GM12891 (cell line): ENCODE data around the gene PPP1R13L. TPM values are rescaled to one million over a fixed set of nuclear protein-coding genes. Genes with fewer than 3 reads are reported as not detected.
A peak's percentile ranks its signal among the peaks of the same experiment; 100 is the strongest.

Experiments used
- DNase-seq: peaks from one replicate; pipeline ENCODE4 v3.0.0; 2011; ENCODE audit warnings: low spot score; ENCODE audit not compliant: insufficient read length
- FAIRE-seq: peaks from 2 replicates; lab custom pipeline; 2011; peaks lifted over from hg19 to GRCh38; lab: Jason Lieb, UNC
- PAX5 ChIP-seq: IDR thresholded peaks from 2 replicates; pipeline ENCODE4 v1.6.1; 2011; ENCODE audit warnings: low read length, moderate library complexity, mild to moderate bottlenecking; ENCODE audit not compliant: insufficient read depth, severe bottlenecking
- POLR2A ChIP-seq: IDR thresholded peaks from 2 replicates; pipeline ENCODE4 v1.6.1; 2011; ENCODE audit warnings: low read depth, low read length, control low read depth
- POLR2AphosphoS5 ChIP-seq: IDR thresholded peaks from 2 replicates; pipeline ENCODE4 v1.6.1; 2011; ENCODE audit warnings: low read depth, low read length, control low read depth
- POU2F2 ChIP-seq: IDR thresholded peaks from 2 replicates; pipeline ENCODE4 v1.6.1; 2011; ENCODE audit warnings: low read depth, mild to moderate bottlenecking, control low read depth, low read length, moderate library complexity
- SPI1 ChIP-seq: IDR thresholded peaks from 2 replicates; pipeline ENCODE4 v1.6.1; 2011; ENCODE audit warnings: low read depth, low read length, control low read depth
- TAF1 ChIP-seq: IDR thresholded peaks from 2 replicates; pipeline ENCODE4 v1.6.1; 2011; ENCODE audit warnings: low read depth, low read length, control low read depth
- polyA plus RNA-seq: library from polyadenylated mRNA; unstranded; fragments of >200 nt; gene quantifications from one replicate; pipeline ENCODE4 v1.2.1, GENCODE V29; 2012; ENCODE audit warnings: low read depth, missing spikeins, inconsistent platforms; ENCODE audit not compliant: missing spikeins

Gene PPP1R13L
- polyA plus RNA-seq: 10.9 TPM

- FAIRE-seq (peak; percentile 71), DNase-seq (no peak)
- TF ChIP-seq POLR2A: no peak
- TF ChIP-seq PAX5: no peak
- TF ChIP-seq TAF1: no peak
- no peak for TF ChIP-seq POU2F2
- TF ChIP-seq SPI1: no peak
- TF ChIP-seq POLR2AphosphoS5: no peak
Measured at GRCh38 chr19:45404557-45405434, at the start of gene PPP1R13L. Gene PPP1R13L, minus strand, starts transcription at chr19:45405069. Its CDS starts 6,751 bp downstream, at chr19:45398318.

GRCh38 chr19:45451850-45452387 is 47.0 kb upstream of the PPP1R13L start:
- no peak for DNase-seq
- TF ChIP-seq POLR2A: no peak
- no peak for TF ChIP-seq SPI1
- TF ChIP-seq PAX5: no peak
- no peak for TF ChIP-seq POLR2AphosphoS5
- TF ChIP-seq POU2F2: no peak
- TF ChIP-seq TAF1: no peak
- FAIRE-seq: no peak

- DNase-seq (no peak), FAIRE-seq (peak; percentile 76)
- TF ChIP-seq POLR2AphosphoS5 (0 out of 2 replicates have a peak, but pooled peaks have one; percentile 19), TAF1 (no peak)
Measured at GRCh38 chr19:45451131-45451849, 46.4 kb upstream of the PPP1R13L start.

- FAIRE-seq (peak; percentile 55), DNase-seq (no peak)
- no peak for TF ChIP-seq PAX5
- TF ChIP-seq POU2F2: no peak
- no peak for TF ChIP-seq POLR2AphosphoS5
- no peak for TF ChIP-seq POLR2A
- TF ChIP-seq SPI1: no peak
- no peak for TF ChIP-seq TAF1
Measured at GRCh38 chr19:45450012-45450333, 45.1 kb upstream of the PPP1R13L start.

GRCh38 chr19:45448887-45449299 is 44.0 kb upstream of the PPP1R13L start:
- FAIRE-seq (no peak), DNase-seq (no peak)
- TF ChIP-seq PAX5 (no peak), SPI1 (no peak), POLR2A (no peak), POLR2AphosphoS5 (no peak), TAF1 (no peak), POU2F2 (no peak)

GRCh38 chr19:45448425-45448756 is 43.5 kb upstream of the PPP1R13L start:
- FAIRE-seq (no peak), DNase-seq (no peak)
- TF ChIP-seq TAF1 (no peak), POLR2A (no peak), SPI1 (no peak), POU2F2 (no peak), PAX5 (no peak), POLR2AphosphoS5 (no peak)

- no peak for DNase-seq
- TF ChIP-seq POLR2A (no peak), SPI1 (no peak), PAX5 (no peak), TAF1 (no peak), POLR2AphosphoS5 (no peak), POU2F2 (no peak)
- no peak for FAIRE-seq
Measured at GRCh38 chr19:45446944-45447343, 42.1 kb upstream of the PPP1R13L start.

- FAIRE-seq: peak; percentile 78
- TF ChIP-seq PAX5 (no peak), POU2F2 (no peak), TAF1 (no peak), SPI1 (no peak), POLR2A (no peak), POLR2AphosphoS5 (no peak)
- DNase-seq: no peak
Measured at GRCh38 chr19:45446295-45446694, 41.4 kb upstream of the PPP1R13L start.

- DNase-seq: no peak
- FAIRE-seq: no peak
Measured at GRCh38 chr19:45445139-45445538, 40.3 kb upstream of the PPP1R13L start.

GRCh38 chr19:45444318-45445041 is 39.6 kb upstream of the PPP1R13L start:
- DNase-seq (peak; percentile 80), FAIRE-seq (peak; percentile 80)

More at GRCh38 chr19:45445139-45445538, 40.3 kb upstream of the PPP1R13L start:
- TF ChIP-seq SPI1 (no peak), POU2F2 (no peak), POLR2AphosphoS5 (no peak)

More at GRCh38 chr19:45444318-45445041, 39.6 kb upstream of the PPP1R13L start:
- 0 out of 2 replicates have a peak, but pooled peaks have one; percentile 8 for TF ChIP-seq TAF1
- TF ChIP-seq POU2F2: no peak
- no peak for TF ChIP-seq POLR2A
- TF ChIP-seq SPI1: peak; percentile 6; the same call in 1 of the 2 replicates
- no peak for TF ChIP-seq POLR2AphosphoS5
- TF ChIP-seq PAX5: no peak
